Epithelial cell of proximal tubule (primary cell): ENCODE data around the gene RHBG. TPM values are rescaled to one million over a fixed set of nuclear protein-coding genes. Genes with fewer than 3 reads are reported as not detected.
A peak's percentile ranks its signal among the peaks of the same experiment; 100 is the strongest.
"Not testable (repeated sequence)": the region's sequence is repeated elsewhere in the genome, so short reads cannot be mapped to it uniquely, and the experiment has no call there.

Source experiments
- DNase-seq: peaks from one replicate; pipeline ENCODE4 v3.0.0-alpha.2; 2011; ENCODE audit warnings: low read depth
- H3K4me3 ChIP-seq: 2 replicates; pipeline ENCODE4 v1.5.1; 2011; ENCODE audit warnings: low read depth, mild to moderate bottlenecking, low read length
- total RNA-seq: library from RNA; depleted of rRNA; stranded (reverse); fragments of >200 nt; gene quantifications from 2 replicates; pipeline ENCODE4 v1.2.3, GENCODE V29; 2015
- TF ChIP-seq, protein P1 (sequence below): conservative IDR thresholded peaks from 2 replicates; pipeline ENCODE4 v1.5.1; 2012; ENCODE audit warnings: low read depth, mild to moderate bottlenecking, low read length

The RHBG gene
- total RNA-seq, 1 donor from 2014 or later, result not detected

DNA sequence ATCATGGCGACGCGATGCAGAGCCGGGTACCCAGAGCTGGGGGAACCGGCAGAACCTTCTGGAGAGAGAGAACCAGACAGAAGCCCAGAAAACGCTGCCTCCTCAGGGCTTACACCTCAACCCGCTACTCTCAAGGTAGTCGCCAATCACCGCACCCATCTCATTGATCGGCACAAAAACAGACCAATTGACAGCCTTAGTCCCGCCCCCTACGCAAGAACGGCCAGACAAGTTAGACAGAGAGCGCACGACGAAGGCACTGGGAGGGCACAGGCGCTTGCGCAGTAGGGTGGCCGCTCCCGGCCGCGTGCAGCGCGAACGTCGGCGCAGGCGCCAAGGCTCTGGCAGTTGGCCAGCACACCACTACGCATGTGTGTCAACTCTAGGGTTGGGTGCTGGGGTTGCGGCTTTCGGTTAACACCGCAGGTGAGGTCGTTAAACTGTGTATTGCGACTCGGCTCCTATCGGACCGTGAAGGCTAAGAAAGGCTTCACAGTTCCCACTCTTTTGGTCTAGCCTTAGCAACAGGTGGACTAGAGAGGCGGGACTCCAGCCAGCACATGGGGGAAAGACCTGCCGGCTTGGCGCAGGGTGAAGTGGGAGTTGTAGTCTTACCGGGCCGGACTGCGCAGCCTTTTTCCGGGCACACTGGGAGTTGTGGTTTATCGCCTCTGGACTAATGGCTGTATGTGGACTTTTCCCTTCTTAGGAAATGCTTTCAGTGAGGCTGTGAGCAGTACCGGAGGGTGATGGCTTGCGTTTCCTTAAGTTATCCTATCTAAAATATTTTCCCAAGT, 30.6 kb upstream of the RHBG start, which contains the start of the genes CCT3 and TSACC:
Gene CCT3, minus strand, starts transcription at position 113 of the 797 bp plus-strand sequence. Its CDS starts 108 bp downstream, at position 5.
Gene TSACC, plus strand, starts transcription at position 347 of the 797 bp plus-strand sequence. CDS start 1,232 bp downstream, outside the sequence.
- peak within 1 kb of the TSS; percentile 92 for H3K4me3 ChIP-seq
- DNase-seq, result peak; percentile 98
- TF ChIP-seq, protein P1, sequence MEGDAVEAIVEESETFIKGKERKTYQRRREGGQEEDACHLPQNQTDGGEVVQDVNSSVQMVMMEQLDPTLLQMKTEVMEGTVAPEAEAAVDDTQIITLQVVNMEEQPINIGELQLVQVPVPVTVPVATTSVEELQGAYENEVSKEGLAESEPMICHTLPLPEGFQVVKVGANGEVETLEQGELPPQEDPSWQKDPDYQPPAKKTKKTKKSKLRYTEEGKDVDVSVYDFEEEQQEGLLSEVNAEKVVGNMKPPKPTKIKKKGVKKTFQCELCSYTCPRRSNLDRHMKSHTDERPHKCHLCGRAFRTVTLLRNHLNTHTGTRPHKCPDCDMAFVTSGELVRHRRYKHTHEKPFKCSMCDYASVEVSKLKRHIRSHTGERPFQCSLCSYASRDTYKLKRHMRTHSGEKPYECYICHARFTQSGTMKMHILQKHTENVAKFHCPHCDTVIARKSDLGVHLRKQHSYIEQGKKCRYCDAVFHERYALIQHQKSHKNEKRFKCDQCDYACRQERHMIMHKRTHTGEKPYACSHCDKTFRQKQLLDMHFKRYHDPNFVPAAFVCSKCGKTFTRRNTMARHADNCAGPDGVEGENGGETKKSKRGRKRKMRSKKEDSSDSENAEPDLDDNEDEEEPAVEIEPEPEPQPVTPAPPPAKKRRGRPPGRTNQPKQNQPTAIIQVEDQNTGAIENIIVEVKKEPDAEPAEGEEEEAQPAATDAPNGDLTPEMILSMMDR, result no peak

DNA sequence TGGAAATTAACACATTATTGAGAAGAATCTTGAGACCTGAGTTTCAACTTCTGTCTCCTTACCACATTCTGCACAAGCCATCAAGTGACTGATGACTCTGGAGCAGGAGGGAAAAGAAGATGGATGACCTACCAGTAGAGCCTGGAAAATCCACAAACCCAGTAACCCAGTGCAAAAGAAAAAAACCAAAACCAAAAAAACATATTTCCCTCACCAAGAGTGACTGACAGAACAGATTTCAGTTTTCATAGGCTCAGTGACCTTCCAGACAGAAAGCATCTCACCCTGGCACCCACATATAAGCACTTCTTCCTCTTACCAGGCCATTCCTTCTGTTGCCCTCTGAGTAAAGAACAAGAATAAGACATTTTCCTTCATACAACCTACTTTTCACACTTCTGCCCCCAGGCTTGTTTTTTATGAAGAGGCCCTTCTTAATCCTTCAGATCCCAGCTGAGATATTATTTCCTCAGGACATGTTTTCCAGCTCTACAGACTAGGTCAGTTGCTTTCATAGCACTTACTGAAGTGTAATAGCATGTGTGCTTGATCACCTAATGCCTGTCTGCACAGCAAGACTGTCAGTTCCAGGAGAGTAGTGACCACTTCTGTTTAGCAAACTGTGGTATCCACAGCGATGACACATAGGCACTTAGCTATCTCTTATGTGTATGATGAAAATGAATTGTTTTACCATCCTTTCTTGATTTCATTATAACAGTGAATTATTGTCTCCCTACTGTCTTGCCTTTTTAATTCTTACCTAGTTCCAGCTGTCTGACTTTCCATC, 26.6 kb upstream of the RHBG start:
- TF ChIP-seq, protein P1, result no peak
- DNase-seq, result no peak
- H3K4me3 ChIP-seq, result no peak overlapping the region

DNA sequence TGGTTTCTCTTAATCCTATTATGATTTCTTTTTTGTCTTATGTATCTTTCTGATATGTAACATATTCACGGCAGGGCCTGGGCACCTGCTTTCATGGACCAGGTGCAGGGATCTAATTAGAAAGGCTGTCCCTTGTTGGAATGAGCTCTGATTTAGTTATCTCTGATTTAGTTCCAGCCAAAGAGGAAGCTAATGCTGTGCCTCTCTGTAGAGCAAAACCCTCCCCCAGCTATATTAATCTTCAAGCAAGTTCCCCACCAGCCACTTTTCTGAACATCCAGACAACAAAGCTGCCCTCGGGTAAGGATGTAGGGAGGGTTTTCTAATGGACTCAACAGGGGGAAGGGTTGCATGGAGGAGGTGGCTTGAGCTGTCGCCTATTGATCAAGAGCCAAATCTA, 24.6 kb upstream of the RHBG start:
- DNase-seq, result no peak
- H3K4me3 ChIP-seq, result no peak overlapping the region
- TF ChIP-seq, protein P1, result no peak

DNA sequence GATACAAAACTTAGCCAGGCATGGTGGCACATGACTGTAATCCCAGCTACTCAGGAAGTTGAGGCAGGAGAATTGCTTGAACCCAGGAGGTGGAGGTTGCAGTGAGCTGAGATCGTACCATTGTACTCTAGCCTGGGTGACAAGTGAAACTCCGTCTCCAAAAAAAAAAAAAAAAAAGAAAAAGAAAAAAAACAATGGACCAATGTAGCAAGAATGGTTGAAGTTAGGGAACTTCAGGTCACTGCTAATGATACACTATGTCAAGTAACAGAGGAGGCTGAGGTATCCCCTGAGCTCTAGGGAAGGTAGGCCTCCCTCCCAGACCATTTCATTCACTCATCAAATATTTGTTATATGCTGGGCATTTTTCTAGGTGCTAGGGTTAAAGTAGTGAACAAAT, 23.0 kb upstream of the RHBG start:
- H3K4me3 ChIP-seq, DNase-seq: not testable (repeated sequence)

DNA sequence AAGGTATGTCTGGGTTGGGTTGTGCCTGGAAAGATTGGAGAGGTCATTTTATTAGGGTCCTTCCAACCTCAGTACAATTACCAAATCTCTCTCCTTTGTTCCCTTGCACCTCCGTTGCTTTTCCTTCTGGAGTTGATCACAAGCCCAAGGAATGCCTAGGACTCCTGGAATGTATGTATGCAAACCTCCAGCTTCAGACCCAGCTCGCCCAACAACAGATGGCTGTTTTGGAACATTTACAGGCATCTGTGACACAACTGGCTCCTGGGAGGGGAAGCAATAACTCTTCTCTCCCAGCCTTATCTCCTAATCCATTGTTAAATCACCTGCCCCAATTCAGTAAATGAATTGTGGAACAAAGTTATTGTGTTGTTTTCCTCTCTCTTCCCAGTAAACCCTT, 22.4 kb upstream of the RHBG start:
- no peak for DNase-seq

DNA sequence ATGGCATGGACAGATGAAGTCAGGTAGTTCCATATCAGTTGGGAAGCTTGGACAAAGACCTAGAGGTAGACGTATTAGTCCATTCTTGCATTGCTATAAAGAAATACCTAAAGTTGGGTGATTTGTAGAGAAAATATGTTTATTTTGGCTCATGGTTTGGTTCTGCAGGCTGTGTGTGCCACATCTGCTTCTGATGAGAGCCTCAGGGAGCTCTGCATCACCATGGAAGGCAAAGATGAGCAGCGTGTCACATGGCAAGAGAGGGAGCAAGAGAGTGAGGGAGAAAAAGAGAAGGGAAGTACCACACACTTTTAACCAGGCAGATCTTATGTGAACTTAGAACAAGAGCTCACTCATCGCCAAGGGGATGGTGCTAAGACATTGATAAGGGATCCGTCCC, 21.7 kb upstream of the RHBG start:
- TF ChIP-seq, protein P1, result no peak
- DNase-seq, result no peak
- H3K4me3 ChIP-seq, result no peak overlapping the region

More for the DNA sequence above, 22.4 kb upstream of the RHBG start:
- H3K4me3 ChIP-seq, result no peak overlapping the region
- TF ChIP-seq, protein P1, result no peak

DNA sequence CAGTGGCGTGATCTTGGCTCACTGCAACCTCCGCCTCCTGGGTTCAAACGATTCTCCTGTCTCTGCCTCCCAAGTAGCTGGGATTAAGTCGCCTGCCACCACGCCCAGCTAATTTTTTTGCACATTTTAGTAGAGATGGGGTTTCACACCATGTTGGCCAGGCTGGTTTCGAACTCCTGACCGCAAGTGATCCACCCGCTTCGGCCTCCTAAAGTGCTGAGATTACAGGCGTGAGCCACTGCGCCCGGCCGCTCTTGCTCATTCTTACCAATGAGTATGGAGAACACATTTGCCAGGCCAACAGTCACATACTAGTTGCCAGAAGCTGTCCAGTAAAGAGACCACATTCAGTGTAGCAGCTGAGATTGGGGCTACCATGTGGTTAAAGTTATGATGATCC, 16.5 kb upstream of the RHBG start:
- not testable (repeated sequence) for DNase-seq, H3K4me3 ChIP-seq
